HG03135 (cell line): Measurements from ENCODE around the gene TBC1D10B.

ENCODE experiments used
- ATAC-seq: cut with Tn5 transposase; IDR thresholded peaks from one replicate; pipeline ENCODE4 v1.9.1; 2021; ENCODE audit warnings: mild to moderate bottlenecking, moderate library complexity; ENCODE audit not compliant: unreplicated experiment

The TBC1D10B gene, protein sequence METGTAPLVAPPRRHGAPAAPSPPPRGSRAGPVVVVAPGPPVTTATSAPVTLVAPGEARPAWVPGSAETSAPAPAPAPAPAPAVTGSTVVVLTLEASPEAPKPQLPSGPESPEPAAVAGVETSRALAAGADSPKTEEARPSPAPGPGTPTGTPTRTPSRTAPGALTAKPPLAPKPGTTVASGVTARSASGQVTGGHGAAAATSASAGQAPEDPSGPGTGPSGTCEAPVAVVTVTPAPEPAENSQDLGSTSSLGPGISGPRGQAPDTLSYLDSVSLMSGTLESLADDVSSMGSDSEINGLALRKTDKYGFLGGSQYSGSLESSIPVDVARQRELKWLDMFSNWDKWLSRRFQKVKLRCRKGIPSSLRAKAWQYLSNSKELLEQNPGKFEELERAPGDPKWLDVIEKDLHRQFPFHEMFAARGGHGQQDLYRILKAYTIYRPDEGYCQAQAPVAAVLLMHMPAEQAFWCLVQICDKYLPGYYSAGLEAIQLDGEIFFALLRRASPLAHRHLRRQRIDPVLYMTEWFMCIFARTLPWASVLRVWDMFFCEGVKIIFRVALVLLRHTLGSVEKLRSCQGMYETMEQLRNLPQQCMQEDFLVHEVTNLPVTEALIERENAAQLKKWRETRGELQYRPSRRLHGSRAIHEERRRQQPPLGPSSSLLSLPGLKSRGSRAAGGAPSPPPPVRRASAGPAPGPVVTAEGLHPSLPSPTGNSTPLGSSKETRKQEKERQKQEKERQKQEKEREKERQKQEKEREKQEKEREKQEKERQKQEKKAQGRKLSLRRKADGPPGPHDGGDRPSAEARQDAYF

DNA sequence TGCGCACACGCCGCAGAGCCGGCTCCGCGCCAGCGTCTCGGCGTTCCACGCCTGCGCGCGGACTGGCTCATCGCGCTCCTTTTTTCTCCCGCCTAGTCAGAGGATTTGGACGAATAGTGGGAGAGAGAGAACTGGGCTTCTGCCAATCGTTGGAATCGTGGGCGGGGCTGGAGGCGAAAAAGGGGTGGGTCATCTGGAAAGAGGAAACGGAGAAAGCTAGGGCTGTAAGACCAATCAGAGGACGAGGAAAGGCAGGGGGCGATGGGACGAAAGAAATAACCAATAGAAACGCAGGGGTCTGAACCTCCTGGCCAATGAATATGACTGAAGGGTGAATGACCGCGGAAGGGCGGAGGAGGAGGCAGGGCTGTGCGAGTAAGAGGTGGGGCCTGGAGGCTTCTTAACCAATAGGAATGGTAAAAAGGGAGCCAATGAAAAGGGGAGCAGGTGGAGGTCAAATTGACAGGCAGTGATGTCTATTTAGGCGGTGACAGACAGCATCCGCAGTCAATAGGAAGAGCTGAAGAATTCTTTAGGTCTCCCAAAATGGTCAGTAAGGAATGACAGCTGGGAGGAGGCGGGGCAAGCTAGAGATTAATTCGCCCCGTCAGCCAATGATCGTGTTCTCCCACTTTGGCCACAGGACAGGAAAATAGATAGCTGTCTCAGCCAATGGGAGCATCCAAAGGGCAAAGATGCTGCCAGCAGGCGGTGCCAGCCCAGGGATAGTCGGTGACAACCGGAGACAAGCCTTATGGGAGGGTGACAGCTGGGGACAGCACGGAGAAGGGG is at the start of gene TBC1D10B:
Gene TBC1D10B, minus strand, starts transcription at position 39 of the 792 bp plus-strand sequence. CDS start 311 bp downstream, outside the sequence.
- peak; percentile 72 for ATAC-seq

DNA sequence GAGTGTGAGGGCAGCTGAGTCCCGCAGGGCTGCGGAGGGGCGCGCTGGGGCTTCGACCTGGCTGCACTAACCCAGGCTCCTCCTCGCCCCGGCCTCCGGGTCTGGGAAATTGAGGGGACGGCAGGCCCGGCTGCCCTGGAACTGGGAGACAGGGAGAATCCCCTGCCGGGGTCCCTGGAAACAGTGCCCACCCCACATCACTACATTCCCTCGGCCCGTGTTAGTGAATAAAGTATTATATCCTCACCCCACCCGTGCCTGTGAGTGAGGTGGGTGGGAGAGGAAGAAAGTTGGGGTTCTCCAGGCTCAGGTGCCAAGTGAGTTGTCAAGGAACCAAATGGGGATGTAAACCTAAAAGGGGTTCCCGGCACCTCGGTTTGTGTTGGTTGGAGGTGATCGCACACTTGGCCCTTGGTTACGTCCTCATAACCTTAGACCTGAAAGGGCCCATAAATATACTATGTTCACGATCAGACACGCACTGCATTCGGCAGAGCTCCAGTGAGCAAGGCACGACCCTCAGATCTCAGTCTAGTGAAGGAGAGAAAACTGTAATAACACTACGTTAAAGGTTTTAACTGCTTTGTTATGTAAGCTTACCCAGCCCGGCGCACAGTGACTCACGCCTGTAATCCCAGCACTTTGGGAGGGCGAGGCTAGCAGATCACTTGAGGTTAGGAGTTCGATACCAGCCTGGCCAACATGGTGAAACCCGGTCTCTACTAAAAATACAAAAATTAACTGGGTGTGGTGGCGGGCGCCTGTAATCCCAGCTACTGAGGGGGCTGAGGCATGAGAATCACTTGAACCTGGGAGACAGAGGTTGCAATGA is 48.3 kb upstream of the TBC1D10B start:
- ATAC-seq, result no peak

DNA sequence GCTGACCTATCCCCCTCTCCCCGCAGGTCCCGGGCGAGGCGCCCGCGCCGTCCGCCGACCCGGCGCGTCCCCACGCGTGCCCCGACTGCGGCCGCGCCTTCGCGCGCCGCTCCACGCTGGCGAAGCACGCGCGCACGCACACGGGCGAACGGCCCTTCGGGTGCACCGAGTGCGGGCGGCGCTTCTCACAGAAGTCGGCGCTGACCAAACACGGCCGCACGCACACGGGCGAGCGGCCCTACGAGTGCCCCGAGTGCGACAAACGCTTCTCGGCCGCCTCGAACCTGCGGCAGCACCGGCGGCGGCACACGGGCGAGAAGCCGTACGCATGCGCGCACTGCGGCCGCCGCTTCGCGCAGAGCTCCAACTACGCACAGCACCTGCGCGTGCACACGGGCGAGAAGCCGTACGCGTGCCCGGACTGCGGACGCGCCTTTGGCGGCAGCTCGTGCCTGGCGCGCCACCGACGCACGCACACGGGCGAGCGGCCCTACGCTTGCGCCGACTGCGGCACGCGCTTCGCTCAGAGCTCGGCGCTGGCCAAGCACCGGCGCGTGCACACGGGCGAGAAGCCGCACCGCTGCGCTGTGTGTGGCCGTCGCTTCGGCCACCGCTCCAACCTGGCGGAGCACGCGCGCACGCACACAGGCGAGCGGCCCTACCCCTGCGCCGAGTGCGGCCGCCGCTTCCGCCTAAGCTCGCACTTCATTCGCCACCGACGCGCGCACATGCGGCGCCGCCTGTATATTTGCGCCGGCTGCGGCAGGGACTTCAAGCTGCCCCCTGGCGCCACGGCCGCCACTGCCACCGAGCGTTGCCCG is 47.4 kb upstream of the TBC1D10B start:
- peak; percentile 74 for ATAC-seq

DNA sequence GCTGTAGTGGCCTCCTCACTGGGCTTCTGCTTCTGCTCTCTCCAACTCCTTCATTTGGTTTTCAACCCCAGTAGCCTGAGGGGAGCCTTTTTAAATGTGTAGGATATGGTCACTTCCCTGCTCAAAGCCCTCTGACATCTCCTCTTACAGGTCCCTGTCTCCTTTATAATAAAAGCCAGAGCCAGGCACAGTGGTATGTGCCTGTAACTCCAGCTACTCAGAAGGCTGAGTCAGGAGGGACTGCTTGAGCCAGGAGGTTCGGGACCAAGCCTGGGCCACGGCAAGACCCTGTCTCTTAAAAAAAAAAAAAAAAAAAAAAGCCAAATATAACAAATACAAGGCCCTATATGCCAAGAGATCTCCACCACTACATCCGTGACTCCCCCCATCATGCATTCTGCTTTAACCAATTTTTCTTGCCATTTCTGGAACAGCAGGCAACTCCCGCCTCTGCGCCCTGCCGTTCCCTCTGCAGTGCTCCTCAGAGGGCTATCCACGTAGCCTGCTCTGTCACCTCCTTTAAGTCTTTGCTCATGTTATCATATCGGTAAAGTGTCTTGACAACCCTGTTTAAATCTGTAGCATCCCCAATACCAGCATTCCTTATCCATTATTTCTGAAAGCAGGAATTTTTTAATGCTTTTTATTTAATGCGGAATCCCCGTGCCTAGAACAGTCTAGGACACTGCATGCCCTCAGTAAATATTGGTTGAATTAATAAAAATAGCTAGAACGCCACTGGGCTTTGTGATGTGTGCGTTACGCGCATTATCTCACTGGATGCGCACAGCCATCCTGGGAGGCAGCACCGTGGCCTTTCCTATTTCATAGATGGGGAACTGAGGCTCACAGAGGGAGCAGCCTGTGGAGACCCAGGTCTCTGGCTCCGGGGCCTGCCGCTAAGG is 46.6 kb upstream of the TBC1D10B start:
- ATAC-seq, result no peak

DNA sequence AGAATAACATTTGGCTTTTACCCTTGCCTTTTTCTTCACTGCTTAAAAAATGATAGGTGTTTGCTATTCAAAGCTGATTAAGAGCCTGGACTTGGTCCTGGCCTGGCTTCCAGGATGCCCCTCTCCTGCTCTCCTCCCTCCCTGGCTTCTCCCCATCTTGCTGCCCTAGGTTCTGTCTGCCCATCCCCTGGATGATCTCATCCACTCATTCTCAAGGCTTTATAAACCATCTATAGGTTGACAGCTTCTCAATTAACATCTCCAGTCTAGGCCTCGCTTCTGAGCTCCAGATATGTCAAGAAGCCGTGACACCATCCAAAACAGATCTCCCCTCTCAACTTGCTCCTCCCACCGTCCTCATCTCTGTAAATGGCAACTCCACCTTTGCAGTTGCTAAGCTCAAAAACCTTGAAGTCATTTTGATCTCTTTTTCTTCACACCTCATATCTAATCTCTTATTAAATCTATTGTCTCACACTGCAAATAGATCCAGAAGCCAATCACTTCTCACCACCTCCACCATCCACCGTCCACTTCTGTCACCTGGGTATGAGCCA is 45.8 kb upstream of the TBC1D10B start:
- no peak for ATAC-seq

DNA sequence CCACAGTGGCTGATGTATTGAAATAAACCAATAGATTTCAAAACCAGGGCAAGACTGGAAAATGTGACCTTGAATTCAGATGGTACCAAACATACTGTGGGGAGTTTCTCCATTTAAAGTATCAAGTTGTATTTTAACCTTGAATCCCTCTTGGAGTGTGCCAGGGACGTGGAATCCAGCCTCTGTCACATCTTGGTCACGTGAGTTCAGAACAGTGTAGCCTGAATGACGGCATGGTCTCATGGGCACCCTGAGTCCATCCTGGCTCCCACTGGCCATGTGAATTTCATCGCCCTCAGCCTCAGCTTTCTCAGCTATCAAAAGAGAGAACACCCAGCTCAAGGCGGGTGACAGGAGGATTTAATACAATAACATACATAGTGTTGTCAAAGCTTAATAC is 43.9 kb upstream of the TBC1D10B start:
- ATAC-seq, result no peak

DNA sequence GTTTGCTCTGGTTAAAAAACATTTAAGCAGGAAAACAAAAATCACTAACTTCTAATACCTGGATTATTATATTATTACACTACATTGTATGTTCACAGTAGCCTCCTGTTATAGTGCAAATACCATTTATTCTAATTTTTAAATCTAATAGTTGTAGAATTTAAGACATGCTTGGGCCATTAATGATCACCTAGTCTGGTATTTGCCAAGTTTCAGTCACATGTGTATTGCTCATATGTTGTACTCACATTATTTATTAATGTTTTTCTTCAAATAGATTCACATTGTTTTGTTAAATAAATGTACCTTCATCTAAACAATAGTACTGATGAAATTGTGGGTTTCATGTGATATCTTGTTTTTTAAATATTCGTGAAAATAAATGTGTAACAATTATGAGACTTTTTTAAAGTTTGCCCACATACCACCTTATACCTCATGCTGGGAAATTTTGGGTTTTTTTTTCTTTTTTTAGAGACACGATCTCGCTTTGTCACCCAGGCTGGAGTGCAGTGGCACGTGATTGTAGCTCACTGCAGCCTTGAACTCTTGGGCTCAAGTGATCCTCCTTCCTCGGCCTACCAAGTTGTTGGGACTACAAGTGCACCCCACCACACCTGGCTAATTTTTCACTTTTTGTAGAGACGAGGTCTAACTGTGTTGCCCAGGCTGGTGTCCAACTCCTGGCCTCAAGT is 43.0 kb upstream of the TBC1D10B start:
- no peak for ATAC-seq

DNA sequence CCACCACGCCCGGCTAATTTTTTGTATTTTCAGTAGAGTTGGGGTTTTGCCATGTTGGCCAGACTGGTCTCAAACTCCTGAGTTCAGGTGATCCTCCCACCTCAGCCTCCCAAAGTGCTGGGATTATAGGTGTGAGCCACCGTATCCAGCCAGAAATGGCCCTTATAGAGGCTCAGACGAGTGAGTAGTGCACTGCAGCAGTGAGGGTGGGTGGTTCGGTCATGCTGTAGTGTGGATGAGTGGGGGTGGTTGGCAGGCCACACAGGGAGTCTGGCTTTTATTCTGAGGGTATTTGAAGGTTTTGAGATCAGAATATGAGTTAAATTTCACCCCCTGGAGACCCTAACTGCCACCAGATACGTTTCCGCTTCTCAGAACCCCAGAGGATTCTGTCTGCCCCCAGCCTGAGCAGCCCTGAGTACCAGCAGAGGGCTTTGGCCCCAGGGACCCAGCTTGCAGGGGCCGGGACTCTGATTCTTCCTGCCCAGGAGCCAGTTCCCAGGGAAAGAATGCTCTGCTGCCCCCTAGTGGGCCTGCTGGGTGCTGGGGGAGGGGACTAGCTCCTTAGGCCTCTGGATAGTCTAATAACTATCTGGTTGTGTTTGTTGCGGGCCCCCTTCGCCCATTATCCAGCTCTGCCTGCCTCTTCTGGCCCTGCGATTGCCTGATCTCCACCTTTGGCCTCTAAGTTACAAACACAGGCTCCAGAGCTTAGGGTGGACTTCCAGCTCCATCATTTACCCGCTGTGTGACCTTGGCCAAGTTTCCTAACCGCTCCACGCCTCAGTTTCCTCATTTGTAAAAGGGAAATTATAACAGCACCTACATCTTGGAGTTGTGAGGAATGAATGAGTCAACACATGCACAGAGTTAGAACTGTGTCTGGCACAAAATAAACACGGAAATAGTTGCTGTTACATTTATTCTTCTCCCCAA is 39.1 kb upstream of the TBC1D10B start:
- no peak for ATAC-seq

DNA sequence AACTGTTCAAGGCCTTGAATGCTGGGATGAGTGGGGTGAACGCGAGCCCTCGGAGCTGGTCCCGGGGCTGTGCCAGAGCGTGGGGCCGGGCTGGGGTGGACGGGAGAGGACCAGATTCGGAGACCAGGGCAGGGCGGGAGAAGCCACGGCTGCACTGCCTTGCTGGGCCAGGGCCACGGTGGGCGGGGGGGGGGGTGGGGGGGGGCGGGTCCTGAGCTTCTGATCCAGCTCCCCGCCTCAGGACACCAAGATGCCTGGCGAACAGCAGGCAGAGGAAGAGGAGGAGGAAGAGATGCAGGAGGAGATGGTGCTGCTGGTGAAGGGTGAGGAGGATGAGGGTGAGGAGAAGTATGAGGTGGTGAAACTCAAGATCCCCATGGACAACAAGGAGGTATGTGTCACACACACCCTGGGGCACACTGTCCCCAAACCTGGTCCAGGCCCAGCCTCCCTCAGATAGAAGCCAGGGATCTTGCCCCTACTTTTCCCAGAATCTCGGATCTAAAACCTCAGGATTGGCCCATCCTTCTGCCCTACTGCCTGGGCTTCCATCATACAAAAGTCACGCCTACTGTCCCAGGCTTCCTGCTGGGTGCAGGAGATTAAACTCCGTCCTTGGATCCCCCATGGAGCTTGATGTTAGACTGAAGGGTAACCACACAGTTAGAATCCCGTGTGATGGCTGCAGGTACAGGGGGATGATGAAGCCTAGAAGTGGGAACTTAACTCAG is 37.7 kb upstream of the TBC1D10B start:
- ATAC-seq, result no peak

DNA sequence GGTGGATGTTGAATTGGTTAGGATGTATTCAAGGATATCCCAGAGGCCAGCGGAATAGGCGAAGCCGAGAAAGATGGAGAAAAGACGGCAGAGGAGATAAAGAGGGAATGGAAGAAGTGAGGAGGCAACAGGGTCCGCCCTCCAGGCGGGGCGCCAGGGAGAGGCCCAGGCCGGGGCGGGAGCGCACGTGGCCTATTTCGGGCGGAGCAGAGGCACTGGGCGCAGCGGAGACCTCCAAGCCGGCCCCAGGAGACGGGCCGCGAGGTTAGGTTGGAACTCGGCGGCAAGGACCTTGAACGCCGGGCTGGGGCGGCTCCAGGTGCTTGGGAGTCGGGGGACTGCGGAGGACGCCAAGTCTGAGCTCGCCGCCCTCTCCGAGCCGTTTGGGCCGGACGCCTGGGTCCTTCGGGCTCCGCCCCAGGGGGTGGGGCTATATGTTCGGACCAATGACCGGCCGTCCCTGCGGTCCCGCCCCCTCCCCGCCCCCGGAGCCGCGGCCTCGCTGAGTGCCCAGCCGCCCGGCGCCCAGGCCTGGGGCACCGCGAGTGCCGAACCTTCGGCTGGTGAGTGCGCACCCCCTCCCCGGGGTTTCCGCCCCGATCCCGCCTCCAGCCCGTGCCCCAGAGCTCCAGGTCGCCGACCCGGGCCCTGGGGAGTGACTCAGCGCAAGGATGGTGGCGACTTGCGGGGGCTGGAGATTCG is 37.0 kb upstream of the TBC1D10B start, which contains the start of gene ZNF771:
Gene ZNF771, plus strand, starts transcription at position 505 of the 702 bp plus-strand sequence. CDS start 448 bp downstream, outside the sequence.
- ATAC-seq, result peak; percentile 59

DNA sequence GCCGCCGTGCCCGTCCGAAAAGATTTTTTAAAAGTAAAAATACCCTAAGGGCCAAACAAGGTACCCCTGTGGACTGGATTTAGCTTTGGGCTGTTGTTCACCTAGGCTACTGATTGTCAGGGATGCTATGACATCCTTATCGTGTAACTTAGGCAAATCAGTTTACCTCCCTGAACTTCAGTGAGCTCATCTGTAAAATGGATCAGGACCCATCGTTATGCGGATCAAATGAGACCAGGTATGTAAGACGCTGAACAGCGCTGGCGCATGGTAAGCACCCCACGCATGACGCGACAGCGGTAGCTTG is 36.5 kb upstream of the TBC1D10B start:
- ATAC-seq, result no peak

DNA sequence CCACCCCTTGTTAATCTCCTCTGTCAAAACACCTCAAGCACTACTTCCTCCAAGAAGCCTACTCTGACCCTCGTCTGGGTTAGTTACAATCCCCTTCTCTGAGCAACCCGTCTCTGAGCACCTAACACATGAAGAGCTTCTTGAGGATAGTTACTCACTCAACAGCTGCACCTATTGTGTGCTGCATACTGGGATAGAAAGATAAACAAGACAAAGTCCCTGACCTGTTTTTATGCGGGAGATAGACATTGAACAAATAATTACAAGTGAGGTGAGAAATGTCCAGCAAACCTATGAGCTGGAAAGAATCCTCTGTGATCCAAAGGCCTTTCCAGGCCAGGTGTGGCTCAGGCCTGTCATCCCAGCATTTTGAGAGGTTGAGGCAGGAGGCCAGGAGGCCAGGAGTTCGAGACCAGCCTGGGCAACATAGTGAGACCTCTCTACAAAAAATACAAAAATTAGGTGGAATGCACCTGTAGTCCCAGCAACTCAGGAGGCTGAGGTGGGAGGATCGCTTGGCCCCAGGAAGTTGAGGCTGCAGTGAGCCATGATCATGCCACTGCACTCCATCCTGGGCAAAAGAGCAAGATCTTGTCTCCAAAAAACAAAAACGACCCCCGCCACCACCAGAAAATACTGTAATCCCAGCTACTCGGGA is 31.6 kb upstream of the TBC1D10B start:
- no peak for ATAC-seq

DNA sequence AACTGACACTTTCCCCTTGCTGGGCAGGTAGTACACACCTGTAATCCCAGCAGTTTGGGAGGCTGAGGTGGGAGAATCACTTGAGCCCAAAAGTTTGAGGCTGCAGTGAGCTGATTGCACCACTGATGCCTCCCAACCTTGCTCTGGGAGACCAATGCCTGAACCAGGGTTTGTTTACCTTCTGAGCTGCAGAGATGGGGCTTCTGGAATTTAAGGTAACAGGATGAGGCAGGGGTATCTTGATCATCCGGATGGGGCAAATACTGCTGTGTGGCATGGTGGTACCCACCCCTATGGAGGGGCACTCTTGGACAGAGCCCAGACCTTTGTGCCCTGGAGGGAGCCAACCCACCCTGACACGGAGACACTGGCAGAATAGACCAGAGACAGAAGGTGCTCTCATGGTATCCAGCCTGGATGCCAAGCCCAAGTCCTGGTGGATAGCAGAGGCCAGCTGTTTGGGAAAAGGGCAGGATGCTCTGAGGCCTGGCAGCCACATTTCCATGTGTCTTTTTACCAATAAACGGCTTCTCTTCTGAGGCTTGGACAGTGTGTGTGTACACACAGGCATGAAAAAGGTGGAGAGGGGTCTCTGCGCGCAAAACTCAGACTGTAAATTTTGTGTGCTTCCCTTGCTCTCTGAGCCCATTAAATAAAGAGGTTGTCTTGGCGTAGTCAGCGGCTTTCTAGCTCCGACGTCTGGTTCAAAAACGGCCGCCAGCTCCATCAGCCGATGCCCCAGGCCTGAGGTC is 29.3 kb upstream of the TBC1D10B start:
- no peak for ATAC-seq
